K562 (cell line): ENCODE measurements around the gene GNRH2.

Experiments
- ATF4 ChIP-seq: fragments of 450-650 bp; formaldehyde crosslinking; IDR thresholded peaks from 2 replicates; pipeline ENCODE4 v1.4.0; 2022; ENCODE audit warnings: mild to moderate bottlenecking, moderate library complexity
- GTF2B ChIP-seq: IDR thresholded peaks from 2 replicates; pipeline ENCODE4 v1.6.1; 2011; ENCODE audit not compliant: insufficient read length; ENCODE audit errors: extremely low read depth
- NR3C1 ChIP-seq: sonication (generic); formaldehyde crosslinking; IDR thresholded peaks from 2 replicates; pipeline ENCODE4 v1.8.1; 2022; ENCODE audit warnings: missing genetic modification reagents
- RBBP5 ChIP-seq: fragments of 200-600 bp; sonication (generic); IDR thresholded peaks from 2 replicates; pipeline ENCODE4 v1.6.1; 2012; ENCODE audit warnings: borderline replicate concordance, mild to moderate bottlenecking, low read length, control low read depth, inconsistent platforms; ENCODE audit not compliant: insufficient read depth, poor library complexity, severe bottlenecking
- REST ChIP-seq, 2 experiments: fragments of 450-650 bp; formaldehyde crosslinking in 1 of 2; IDR thresholded peaks; 2 replicates each; pipeline versions ENCODE4 v1.4.0 to v1.6.1; 2014 to 2020; ENCODE audit warnings: mild to moderate bottlenecking in 2 of 2, borderline replicate concordance in 1 of 2, low read depth in 1 of 2
- SMAD3 ChIP-seq: fragments of 450-650 bp; formaldehyde crosslinking; conservative IDR thresholded peaks from 2 replicates; pipeline ENCODE4 v1.4.0; 2020; ENCODE audit warnings: mild to moderate bottlenecking
- TGIF2 ChIP-seq: sonication (generic); formaldehyde crosslinking; IDR thresholded peaks from 2 replicates; pipeline ENCODE4 v1.8.1; 2022; ENCODE audit warnings: mild to moderate bottlenecking, missing genetic modification reagents, moderate library complexity
- TRIM24 ChIP-seq, 2 experiments: fragments of 450-650 bp; IDR thresholded peaks; 2 replicates each; pipeline ENCODE4 v1.6.1; 2016
- ZNF551 ChIP-seq: fragments of 250-450 bp; sonication (Bioruptor Pico); IDR thresholded peaks from 2 replicates; pipeline ENCODE4 v1.5.0; 2021; ENCODE audit warnings: mild to moderate bottlenecking, moderate library complexity
- ZNF57 ChIP-seq: fragments of 450-650 bp; formaldehyde crosslinking; IDR thresholded peaks from 2 replicates; pipeline ENCODE4 v1.4.0; 2020; ENCODE audit warnings: mild to moderate bottlenecking, moderate library complexity

- TF ChIP-seq ATF4: no peak
- no peak for TF ChIP-seq ZNF551 (CRISPR knock-in tag)
- TF ChIP-seq REST (IDR thresholded peaks at IDR 0.05; ENCODE audit: borderline replicate concordance): no peak
- TF ChIP-seq REST (CRISPR knock-in tag; IDR thresholded peaks at IDR 0.05; ENCODE audit: low read depth): no peak
- TF ChIP-seq GTF2B: no peak
- TF ChIP-seq TRIM24 (IDR thresholded peaks at IDR 0.05): no peak
- no peak for TF ChIP-seq NR3C1 (CRISPR knock-in tag)
- no peak for TF ChIP-seq RBBP5
- no peak for TF ChIP-seq TGIF2 (CRISPR knock-in tag)
- TF ChIP-seq SMAD3: no peak
- TF ChIP-seq ZNF57 (CRISPR knock-in tag): no peak
Observed at GRCh38 chr20:3014662-3015061, 28.8 kb upstream of the GNRH2 start.
